GM12864 (cell line): Measurements from ENCODE around the gene ZFP92.

Experiments
- DNase-seq: peaks from one replicate; pipeline ENCODE4 v3.0.0-alpha.2; 2011; ENCODE audit warnings: low read depth
- H3K4me3 ChIP-seq: 2 replicates; pipeline ENCODE4 v1.5.1; 2011; ENCODE audit warnings: mild to moderate bottlenecking, low read depth, low read length, control low read depth
- TF ChIP-seq, protein P1 (sequence below): IDR thresholded peaks from 2 replicates; pipeline ENCODE4 v1.5.1; 2011; ENCODE audit warnings: low read depth, mild to moderate bottlenecking, moderate library complexity, low read length, control low read depth, inconsistent platforms; ENCODE audit errors: missing control alignments

The ZFP92 gene

DNA sequence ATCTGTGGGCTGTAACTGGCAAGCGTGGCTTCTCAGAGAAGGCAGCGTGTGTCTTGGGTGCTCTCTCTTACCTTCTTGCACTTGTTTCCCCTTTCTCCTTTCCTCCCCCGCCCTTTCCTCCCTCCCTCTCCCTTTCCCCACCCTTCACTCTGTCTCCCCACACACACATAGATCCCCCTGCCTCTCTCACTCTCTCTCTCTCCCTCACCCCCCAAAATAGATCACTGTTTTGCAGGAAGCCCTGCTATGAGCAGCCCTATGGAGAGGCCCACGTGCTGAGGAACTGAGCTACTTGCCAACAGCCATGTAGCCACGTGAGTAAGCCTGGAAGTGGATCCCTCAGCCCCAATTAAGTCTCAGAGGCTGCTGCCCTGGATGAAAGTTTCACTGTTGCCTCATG lies 5.8 kb upstream of the ZFP92 start:
- no peak overlapping the region for H3K4me3 ChIP-seq
- TF ChIP-seq, protein P1, sequence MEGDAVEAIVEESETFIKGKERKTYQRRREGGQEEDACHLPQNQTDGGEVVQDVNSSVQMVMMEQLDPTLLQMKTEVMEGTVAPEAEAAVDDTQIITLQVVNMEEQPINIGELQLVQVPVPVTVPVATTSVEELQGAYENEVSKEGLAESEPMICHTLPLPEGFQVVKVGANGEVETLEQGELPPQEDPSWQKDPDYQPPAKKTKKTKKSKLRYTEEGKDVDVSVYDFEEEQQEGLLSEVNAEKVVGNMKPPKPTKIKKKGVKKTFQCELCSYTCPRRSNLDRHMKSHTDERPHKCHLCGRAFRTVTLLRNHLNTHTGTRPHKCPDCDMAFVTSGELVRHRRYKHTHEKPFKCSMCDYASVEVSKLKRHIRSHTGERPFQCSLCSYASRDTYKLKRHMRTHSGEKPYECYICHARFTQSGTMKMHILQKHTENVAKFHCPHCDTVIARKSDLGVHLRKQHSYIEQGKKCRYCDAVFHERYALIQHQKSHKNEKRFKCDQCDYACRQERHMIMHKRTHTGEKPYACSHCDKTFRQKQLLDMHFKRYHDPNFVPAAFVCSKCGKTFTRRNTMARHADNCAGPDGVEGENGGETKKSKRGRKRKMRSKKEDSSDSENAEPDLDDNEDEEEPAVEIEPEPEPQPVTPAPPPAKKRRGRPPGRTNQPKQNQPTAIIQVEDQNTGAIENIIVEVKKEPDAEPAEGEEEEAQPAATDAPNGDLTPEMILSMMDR: no peak
- DNase-seq: no peak

DNA sequence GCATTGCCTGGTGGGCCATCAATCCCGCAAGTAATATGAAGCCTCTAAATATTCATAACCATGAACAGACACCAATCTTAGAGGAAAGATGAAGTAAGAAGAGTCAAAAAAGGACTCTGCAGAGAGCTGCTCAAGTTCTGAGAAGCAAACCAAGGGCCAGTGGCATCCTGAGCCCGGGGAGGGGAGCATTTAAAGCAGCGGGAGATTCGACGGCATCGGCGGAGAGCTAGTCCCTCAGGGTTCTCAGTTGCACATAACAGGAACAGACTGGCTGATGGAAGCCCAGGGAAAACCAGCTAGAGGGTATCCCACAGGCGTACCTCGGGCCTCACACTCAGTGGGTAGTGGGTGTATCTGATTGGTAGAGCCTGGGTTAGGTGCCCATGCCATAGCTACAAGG lies 5.3 kb upstream of the ZFP92 start:
- no peak overlapping the region for H3K4me3 ChIP-seq
- TF ChIP-seq, protein P1: no peak
- DNase-seq: no peak

DNA sequence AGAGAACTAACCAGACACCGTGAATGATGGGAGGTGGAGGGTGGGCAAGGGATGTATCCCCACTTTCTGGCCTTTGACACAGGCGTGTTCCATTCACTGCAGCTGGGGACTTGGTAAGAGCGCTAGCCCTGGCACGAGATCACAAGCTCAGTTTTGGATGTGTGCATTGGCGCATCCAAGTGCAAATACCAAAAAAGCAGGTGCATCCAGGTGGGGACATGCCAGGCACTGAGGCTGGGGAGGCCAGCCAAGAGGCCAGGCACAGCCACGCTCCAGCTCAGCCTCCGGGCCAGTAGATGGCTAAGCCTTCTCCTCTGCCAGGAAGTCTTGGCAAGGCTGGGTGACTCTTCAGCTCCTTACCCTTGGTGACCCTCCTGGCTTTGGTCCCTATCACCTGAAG lies 4.4 kb upstream of the ZFP92 start:
- H3K4me3 ChIP-seq: no peak overlapping the region
- TF ChIP-seq, protein P1: no peak
- no peak for DNase-seq

DNA sequence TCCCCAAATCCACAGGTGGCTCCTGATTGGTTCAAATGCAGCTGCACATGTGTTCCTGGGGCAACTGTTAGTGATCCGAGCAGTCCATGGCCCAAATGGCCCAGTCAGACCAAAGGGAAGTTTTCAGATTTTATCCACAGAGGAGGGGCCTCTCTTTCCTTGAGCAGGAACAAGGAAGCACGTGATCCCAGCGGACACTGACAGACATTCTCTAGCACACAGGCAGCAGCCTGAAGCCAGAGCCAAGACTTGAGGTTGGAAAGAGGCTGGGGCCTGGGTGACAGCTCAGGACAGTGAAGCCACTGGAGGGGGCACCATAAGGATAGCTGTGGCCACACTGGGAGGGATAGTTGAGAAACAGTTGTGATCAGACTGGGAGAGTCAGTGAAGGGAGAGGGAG lies 3.5 kb upstream of the ZFP92 start:
- TF ChIP-seq, protein P1: no peak
- no peak for DNase-seq
- H3K4me3 ChIP-seq: no peak overlapping the region

DNA sequence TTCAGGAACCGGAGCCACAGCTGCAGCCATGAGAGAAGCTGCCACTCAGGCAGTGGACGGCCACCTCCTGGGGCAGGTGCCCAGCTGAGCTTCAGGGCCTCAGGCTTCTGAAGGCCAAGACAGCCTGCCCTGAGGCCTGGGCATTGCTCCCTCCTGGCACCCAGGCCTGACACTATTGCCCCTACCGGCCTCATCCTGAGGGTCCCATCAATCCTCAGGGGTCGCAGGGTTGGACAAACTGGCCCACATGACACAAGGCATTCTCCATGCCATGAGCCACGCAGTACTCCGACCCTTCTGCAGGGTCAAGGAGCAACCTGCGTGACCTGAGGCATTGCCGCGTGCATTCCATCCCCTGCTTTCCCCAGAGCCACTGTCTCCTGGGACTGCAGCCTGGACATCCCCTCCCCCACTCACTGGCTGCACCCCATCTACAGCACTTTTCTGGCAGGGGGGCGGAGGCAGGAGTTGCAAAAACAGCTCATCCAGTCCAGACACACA lies 3.0 kb upstream of the ZFP92 start:
- DNase-seq: no peak
- TF ChIP-seq, protein P1: no peak
- H3K4me3 ChIP-seq: no peak overlapping the region

DNA sequence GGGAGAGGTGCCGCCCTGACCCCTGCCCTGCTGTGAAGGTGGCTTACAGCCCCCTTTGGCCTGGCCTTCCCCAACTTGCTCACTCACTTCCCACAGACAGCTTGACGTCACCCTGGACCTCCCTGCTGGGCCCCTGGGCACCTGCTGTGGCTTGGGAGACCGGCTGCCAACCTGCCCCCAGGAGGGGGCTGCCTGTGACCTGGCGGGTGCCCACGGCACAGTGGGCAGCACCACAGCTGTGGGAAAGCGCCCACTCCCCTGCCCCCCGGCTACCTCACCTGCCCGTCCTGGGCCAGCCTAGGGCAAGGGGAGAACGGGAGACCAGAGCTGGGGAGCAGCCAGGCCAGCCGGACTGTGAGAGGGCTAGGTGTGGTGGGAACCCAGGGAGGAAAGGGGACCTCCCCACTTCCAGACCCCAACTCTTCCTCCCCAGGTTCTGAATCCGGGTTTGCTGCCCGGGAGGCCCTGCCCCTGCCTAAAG lies 2.4 kb upstream of the ZFP92 start:
- DNase-seq: no peak
- no peak overlapping the region for H3K4me3 ChIP-seq
- TF ChIP-seq, protein P1: no peak

DNA sequence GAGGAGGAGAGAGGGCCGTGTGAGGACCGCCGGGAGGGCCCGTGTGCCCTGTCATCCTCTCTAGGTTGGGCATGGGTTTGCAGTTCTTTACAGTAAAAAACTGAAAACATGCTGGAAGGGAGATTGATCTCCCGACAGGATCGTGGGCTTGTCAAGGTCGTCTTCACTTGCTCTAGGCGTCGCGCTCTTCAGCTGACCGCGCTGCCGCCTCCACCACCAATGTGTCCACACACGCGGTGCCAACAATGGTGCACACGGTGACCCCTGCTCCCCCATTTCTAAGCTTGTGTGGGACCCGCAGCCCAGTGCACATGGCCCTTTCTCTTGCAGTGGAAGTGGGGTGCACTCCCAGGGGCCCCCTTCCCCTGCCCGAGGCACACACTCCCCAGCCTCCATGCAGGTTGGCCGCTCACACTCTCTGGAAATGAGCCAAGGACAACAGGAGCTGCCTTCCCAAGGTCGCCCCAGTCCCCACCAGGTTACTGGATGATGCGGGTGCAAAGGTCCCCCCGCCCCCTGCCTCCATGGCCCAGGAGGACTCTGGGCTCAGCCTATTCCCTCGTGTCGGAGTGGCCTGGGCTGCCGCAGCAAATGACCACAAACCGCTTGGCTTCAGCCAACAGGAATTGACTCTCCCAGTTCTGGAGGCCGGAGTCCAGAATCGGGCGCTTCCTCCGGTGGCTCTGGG lies 1.7 kb upstream of the ZFP92 start:
- TF ChIP-seq, protein P1: no peak
- no peak overlapping the region for H3K4me3 ChIP-seq

More for the DNA sequence above, 1.7 kb upstream of the ZFP92 start:
- DNase-seq: no peak
